Measurements from ENCODE around the gene RAET1L.
"Not testable (repeated sequence)": the region's sequence is repeated elsewhere in the genome, so short reads cannot be mapped to it uniquely, and the experiment has no call there.

RAET1L gene

DNA sequence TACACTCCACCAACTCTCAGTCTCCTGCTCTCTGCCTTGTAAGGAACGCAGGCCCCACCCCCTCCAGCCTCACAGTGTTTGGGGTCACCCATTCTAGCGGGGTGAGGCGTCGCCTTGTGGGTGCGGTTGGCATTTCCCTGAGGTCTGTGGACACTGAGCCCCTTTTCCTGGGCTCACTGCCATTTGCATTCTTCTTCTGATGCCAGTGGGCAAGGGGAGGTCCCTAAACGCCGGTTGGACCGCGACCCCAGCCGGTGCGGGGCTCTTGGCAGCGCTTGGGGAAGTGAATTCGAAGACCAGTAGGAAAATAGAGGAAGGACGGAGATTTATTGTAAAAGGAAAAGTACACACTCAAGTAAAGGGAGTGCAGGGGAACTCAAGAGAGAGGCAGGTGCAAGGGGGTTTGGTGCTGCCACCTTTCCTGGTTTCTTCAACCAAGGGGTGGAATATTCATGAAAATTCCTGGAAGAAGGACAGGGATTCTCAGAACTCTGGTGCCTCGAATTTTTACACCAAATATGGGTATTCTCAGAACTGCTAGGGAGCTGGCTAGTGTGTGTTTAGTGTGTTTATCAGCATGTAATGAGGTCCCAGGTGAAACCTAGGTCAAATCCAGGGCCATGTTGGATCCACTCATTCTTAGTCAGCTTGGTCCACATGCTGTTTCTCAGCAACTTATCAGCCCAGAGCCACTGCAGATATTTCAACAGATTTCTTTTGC, 9.9 kb downstream of the RAET1L start:
- not testable (repeated sequence) for DNase-seq

- DNase-seq = not testable (repeated sequence)
Measured at GRCh38 chr6:150014623-150015280, 10.6 kb downstream of the RAET1L start.

DNA sequence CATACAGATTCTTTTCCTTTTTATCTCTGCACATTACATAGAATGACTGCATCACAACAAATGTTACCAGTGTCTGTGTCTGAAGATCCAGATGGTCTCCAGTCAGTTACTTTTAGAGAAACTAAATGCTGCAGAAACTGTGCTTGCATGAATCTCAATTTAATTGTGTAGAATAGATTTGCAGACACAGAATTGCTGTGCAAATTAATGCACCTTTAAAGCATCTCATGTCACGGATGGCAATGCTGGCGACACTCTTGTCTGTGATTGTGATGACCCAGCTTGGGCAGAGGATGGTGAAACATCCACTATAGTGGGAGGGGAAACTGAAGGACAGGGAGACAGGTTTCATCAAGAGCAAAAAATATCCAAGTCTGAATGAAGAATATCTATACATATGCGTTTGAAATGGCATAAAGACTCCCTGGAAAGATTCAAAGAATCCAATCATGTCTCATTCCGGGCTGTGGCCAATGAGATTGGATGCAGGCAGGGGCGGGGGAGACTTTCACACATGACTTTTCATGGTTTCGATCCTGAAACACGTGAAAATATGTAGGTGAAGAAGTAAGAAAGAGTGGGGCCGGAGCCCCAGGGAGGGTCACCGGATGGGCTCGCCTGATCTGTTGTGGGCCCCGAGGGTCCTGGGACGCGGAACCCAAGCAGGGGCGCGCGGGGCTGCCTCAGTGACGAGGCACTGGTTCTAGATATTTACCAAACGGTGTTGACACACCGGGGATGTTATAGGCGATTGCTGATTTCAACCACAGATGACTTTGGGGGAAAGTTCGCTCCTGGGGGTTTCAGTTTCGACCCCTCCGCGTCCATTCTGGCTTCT, 11.3 kb downstream of the RAET1L start:
- not testable (repeated sequence) for DNase-seq

- not testable (repeated sequence) for DNase-seq
Measured at GRCh38 chr6:150012846-150013784, 12.2 kb downstream of the RAET1L start.

DNA sequence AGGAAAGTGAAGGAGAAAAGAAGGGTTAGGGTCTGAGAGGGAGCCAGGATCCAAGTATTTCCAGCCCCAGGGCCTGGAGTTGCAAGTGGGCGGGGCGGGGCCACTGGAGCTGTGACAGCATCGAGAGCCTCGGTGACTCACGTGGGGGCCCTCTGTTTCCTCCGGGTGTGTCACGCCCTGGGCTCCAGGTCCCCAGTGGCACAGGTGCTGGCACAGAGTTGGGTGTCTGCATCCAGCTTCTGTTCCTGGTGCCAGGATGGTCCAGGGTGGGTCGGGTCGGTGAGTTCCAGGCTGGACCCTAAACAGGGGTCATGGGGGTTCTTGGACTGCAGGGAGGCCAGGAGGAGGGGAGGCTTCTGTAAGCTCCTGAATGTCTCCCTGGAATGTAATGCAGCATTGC, 16.7 kb downstream of the RAET1L start:
- DNase-seq = no peak

DNA sequence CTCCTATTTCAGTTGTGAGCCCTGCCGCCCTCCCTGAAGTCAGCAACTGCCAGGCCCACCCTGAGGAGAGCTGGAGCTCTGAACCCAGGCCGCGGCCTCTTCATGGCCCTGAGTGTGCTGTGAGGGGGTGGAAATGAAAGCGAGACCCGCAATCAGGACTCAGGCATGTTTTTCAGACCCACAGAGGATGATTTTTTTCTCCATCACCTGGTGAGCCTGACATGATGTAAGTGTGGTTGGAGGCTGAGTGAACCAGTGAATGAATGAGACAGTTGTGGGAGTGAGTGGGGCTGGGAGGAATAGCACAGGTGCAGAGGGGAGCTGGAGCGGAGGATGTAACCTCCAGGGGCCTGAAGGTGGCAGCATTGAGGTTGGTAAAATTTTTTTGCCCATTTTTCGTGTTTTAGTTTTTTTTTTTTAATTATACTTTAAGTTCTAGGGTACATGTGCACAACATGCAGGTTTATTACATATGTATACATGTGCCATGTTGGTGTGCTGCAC, 18.3 kb downstream of the RAET1L start:
- no peak for DNase-seq

DNA sequence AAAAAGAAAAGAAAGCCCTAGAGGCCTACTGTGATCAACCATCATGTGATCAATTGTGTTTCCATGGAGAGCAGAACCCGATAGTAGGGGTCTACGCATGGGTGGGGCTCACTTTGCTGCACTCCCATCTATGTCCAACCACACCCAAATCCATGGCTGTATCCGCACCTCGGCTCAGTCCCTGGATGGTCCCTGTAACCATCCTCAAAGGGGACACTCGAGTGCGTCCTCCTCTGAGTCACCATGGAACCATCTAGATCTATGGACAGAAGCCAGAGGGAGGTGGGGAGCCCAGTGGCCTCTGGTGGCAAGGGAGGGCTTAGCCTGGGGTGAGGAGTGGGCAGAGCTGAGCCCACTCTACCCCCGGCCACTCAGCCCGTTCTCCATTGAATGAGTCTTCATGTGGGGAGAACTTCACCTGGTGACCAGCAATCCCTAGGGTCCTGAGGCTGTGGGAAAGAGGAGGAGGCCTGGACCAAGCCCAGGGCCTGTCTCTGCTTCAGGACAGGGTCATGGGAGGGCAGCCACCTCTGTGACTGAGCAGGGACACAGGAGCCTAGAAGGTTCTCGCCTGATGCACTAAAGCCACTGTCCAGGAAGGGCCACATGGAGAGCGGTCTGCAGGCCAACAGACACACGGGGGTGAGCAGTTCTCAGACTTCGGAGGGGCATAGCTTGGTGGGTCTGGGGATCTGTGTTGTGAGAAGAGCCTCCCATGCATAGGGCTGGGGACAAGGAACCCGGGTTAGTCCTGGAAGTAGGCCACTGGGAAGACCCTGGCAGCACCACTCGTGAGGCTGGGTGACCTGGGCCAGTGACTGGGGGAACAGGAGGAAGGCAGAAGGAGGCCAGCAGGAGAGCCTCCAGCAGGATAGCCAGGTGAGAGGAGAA, 19.3 kb downstream of the RAET1L start:
- DNase-seq = no peak

- peak; percentile 91 for DNase-seq
Measured at GRCh38 chr6:150004783-150005717, 20.3 kb downstream of the RAET1L start.

DNA sequence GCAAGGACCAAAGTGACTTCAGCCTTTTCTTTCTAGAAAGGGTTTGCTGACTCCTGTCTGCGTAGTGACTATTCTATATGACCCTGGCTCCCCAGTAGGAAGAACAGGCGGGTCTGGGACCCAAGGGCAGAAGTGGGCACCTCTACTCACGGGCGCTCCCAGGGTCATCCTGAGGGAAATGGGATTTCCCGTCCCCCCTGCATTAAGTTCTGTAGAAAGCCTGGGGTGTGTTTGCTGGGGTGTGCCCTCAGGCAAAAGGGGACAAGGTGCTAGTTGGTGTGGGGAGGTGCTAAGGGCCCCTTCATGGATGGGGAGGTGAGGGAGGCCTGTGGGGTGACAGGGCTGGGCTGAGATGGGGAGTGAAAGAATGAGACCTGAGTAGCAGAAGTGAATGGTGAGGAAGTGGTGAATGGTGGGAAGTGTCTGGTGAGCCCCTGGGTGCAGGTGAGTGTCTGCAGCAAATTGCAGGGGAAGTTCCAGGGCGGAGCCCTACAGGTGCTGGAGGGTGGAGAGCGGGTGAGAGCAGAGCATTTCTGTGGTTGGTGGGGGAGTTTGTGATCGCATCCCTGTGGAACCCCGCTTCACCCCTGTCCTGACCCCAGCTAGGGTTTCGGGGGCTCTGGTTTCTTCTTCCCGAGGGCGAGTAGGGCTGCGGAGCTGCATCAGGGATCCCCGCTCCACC, 21.1 kb downstream of the RAET1L start:
- no peak for DNase-seq

- not testable (repeated sequence) for DNase-seq
Measured at GRCh38 chr6:150003599-150003998, 21.7 kb downstream of the RAET1L start.

DNA sequence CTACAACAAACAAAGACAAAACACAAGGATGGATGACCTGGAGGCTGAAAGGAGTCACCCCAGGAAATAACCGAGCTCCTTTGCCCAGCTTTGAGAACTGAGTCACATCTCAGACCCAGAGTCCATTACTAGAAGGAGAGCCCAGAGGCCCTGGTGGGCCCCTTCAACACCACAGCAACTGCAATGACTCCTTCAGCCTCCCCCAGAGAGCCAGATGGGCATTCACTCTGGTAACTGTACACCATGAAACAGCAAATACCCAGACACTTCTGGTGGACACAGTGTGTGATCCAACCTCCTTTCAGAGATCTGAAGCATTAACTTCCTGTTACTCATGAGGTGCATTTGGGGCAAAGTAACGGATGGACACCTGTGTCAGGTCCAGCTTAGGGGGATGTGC, 22.6 kb downstream of the RAET1L start:
- DNase-seq = no peak

DNA sequence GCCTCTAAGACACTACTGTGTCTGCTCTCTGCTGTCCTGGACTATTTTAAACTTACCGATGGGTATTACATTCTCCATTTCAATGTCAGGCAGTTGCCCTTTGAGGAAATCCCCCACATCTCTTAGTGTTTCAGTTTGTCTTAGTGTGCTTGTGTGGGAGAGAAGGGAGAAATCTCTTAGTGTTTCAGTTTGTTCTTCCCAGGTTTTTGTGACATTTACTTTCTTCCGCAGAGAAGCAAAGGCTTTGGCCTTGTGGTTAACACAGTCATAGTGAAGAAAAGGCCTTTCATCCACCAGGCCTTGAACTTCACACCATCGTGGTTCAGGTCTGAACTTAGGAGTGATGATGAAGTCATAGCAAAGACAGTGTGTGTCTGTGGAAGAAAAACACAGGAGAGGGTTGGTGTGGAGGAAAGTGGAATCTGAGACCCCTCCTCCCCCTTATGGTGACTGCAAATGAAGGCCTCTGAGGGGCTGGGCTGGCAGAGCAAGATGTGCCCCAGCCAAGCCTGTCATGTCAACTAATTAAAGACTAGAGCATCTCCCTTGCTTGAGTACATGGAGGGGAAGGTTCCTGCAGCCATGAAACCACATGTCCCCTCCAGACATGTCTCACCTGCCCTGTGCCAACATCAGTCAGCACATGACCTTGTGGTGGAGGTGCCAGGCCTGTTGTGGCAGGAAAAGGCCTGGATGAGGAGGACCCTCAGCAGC, 23.9 kb downstream of the RAET1L start:
- DNase-seq = no peak

- no peak for DNase-seq
Measured at GRCh38 chr6:149999636-150000035, 25.7 kb downstream of the RAET1L start.

DNA sequence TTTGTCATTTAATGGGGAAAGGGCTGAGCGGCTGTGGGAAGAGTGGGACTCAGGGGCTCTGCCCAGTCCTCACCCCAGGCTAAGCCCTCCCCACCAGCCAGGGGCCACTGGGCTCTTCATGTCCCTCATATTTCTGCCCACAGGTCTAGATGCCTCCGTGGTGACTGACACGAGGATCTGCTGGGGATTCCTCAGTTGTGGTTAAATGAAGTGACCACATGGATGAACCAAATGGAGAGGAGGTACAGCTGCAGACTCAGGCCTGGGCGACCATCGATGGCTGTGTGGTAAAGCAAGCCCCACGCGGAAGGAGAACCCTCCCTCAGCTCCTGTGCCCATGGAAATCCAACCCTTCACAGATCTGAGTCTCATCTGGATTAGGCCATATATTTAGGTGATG, 29.4 kb downstream of the RAET1L start:
- DNase-seq = no peak

GRCh38 chr6:149995235-149995750, 30.0 kb downstream of the RAET1L start:
- DNase-seq = no peak

DNA sequence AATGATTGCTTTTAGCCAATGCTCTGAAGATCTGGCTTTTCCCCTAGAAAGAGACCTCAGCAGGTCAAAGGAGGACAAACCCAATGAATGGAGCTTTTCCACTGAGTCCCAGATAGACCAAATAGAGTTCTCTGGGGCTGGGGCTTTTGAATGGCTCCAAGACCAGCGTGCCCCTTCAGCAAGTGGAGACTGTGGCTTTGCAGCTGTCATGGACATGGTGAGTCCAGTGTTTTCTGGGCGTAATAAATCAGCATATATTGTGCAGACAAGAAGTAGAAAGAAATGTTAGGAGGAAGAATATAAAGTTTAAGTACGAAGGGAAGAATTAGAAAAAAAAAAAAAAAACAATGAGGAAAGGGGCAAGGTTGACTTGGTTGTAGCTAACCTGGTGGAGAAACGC, 33.5 kb downstream of the RAET1L start:
- DNase-seq = no peak

- DNase-seq = not testable (repeated sequence)
Measured at GRCh38 chr6:149991472-149991795, 33.9 kb downstream of the RAET1L start.

Measured in fibroblast of skin of back (primary cell).